GM23338 (cell line): ENCODE measurements around the gene VCL. TPM values are rescaled to one million over a fixed set of nuclear protein-coding genes. Genes with fewer than 3 reads are reported as not detected.
A peak's percentile ranks its signal among the peaks of the same experiment; 100 is the strongest.

Experiments used
- ATAC-seq: fragments of 200-7000 bp; cut with Tn5 transposase; 3 replicates; pipeline ENCODE4 v1.9.1; 2020
- DNase-seq: peaks from one replicate; pipeline ENCODE4 v3.0.0-alpha.2; 2015; ENCODE audit warnings: low spot score
- H2AFZ ChIP-seq: fragments of 200-600 bp; sonication (generic); 2 replicates; pipeline ENCODE4 v1.8.0; 2016; ENCODE audit warnings: antibody characterized with exemption, mild to moderate bottlenecking, moderate library complexity
- H3F3A ChIP-seq: fragments of 200-600 bp; sonication (generic); replicated peaks from 2 replicates; pipeline ENCODE4 v1.8.0; 2017; ENCODE audit warnings: antibody characterized with exemption, mixed run types, low read depth
- H3K27ac ChIP-seq: fragments of 200-600 bp; sonication (generic); 2 replicates; pipeline ENCODE4 v1.6.1; 2016; ENCODE audit warnings: low read depth
- H3K27me3 ChIP-seq: fragments of 200-600 bp; sonication (generic); 2 replicates; pipeline ENCODE4 v1.8.0; 2016; ENCODE audit warnings: mild to moderate bottlenecking, mixed run types, moderate library complexity; ENCODE audit not compliant: insufficient read depth
- H3K36me3 ChIP-seq: fragments of 200-600 bp; sonication (generic); 2 replicates; pipeline ENCODE4 v1.8.0; 2016; ENCODE audit warnings: mild to moderate bottlenecking; ENCODE audit not compliant: insufficient read depth
- H3K4me1 ChIP-seq: fragments of 200-600 bp; sonication (generic); 2 replicates; pipeline ENCODE4 v1.8.0; 2016; ENCODE audit warnings: mild to moderate bottlenecking, moderate library complexity; ENCODE audit not compliant: insufficient read depth
- H3K4me2 ChIP-seq: fragments of 200-600 bp; sonication (generic); 2 replicates; pipeline ENCODE4 v1.7.1; 2017; ENCODE audit warnings: mixed run types
- H3K4me3 ChIP-seq: fragments of 200-600 bp; sonication (generic); 2 replicates; pipeline ENCODE4 v1.6.1; 2016; ENCODE audit warnings: mixed run types
- H3K79me2 ChIP-seq: fragments of 200-600 bp; sonication (generic); replicated peaks from 2 replicates; pipeline ENCODE4 v1.8.0; 2017; ENCODE audit warnings: mild to moderate bottlenecking; ENCODE audit not compliant: insufficient read depth
- H3K9me2 ChIP-seq: fragments of 200-600 bp; sonication (generic); 2 replicates; pipeline ENCODE4 v1.8.0; 2017; ENCODE audit not compliant: insufficient read depth
- H4K20me1 ChIP-seq: fragments of 200-600 bp; sonication (generic); replicated peaks from 2 replicates; pipeline ENCODE4 v1.8.0; 2017; ENCODE audit warnings: mild to moderate bottlenecking; ENCODE audit not compliant: insufficient read depth
- H3K27ac Mint-ChIP-seq: 2 replicates; pipeline ENCODE4 v1.8.0; 2020; ENCODE audit warnings: inconsistent platforms, mild to moderate bottlenecking, moderate library complexity, mixed read lengths
- H3K27me3 Mint-ChIP-seq: 3 replicates; pipeline ENCODE4 v1.8.0; 2022; ENCODE audit warnings: low read depth, mild to moderate bottlenecking, moderate library complexity, mixed read lengths, inconsistent platforms; ENCODE audit not compliant: insufficient read depth, poor library complexity
- H3K36me3 Mint-ChIP-seq: 3 replicates; pipeline ENCODE4 v1.8.0; 2021; ENCODE audit warnings: low read depth, mild to moderate bottlenecking, inconsistent platforms, moderate library complexity, mixed read lengths
- H3K4me1 Mint-ChIP-seq: 3 replicates; pipeline ENCODE4 v1.8.0; 2020; ENCODE audit warnings: mild to moderate bottlenecking, inconsistent platforms, mixed read lengths
- H3K4me3 Mint-ChIP-seq: 3 replicates; pipeline ENCODE4 v1.8.0; 2021; ENCODE audit warnings: moderate library complexity, mild to moderate bottlenecking, inconsistent platforms, mixed read lengths
- H3K9me3 Mint-ChIP-seq: 3 replicates; pipeline ENCODE4 v1.8.0; 2020; ENCODE audit warnings: moderate library complexity, mild to moderate bottlenecking, inconsistent platforms, mixed read lengths
- CREB1 ChIP-seq: fragments of 250-450 bp; sonication (Bioruptor Pico); IDR thresholded peaks from 2 replicates; pipeline ENCODE4 v1.5.0; 2020; ENCODE audit warnings: low read depth, mild to moderate bottlenecking, moderate library complexity
- ETS1 ChIP-seq: IDR thresholded peaks from 2 replicates; pipeline ENCODE4 v1.6.1; 2016; ENCODE audit warnings: antibody characterized with exemption
- EZH2 ChIP-seq: fragments of 200-600 bp; sonication (generic); IDR thresholded peaks from one replicate; pipeline ENCODE4 v1.8.0; 2017; ENCODE audit warnings: antibody characterized with exemption, mild to moderate bottlenecking, low read depth; ENCODE audit not compliant: unreplicated experiment
- EZH2phosphoT487 ChIP-seq: fragments of 200-600 bp; sonication (generic); IDR thresholded peaks from one replicate; pipeline ENCODE4 v1.8.1; 2018; ENCODE audit warnings: antibody characterized with exemption; ENCODE audit not compliant: unreplicated experiment
- POLR2AphosphoS5 ChIP-seq: IDR thresholded peaks from 2 replicates; pipeline ENCODE4 v1.6.1; 2016; ENCODE audit warnings: antibody characterized with exemption, low read depth
- STAT1 ChIP-seq: IDR thresholded peaks from one replicate; pipeline ENCODE4 v1.6.1; 2016; ENCODE audit warnings: antibody characterized with exemption; ENCODE audit not compliant: unreplicated experiment
- ZNF331 ChIP-seq: fragments of 250-450 bp; sonication (Bioruptor Pico); IDR thresholded peaks from 2 replicates; pipeline ENCODE4 v1.5.0; 2020; ENCODE audit warnings: low read depth, mild to moderate bottlenecking, moderate library complexity
- polyA plus RNA-seq: library from polyadenylated mRNA; unstranded; fragments of >200 nt; fragmentation: Nextera tagmentation; extraction: Ambion mirVana; gene quantifications from 2 replicates; pipeline ENCODE4 v1.2.1, GENCODE V29; 2016
- total RNA-seq: library from RNA; depleted of rRNA; stranded (reverse); fragments of >200 nt; shearing (Covaris generic); gene quantifications from 2 replicates; pipeline ENCODE4 v1.2.3, GENCODE V29; 2014
- TF ChIP-seq, protein P1 (sequence below): fragments of 250-450 bp; sonication (Bioruptor Pico); IDR thresholded peaks from 2 replicates; pipeline ENCODE4 v1.5.0; 2020; ENCODE audit warnings: mild to moderate bottlenecking, moderate library complexity

VCL gene
- total and polyA plus RNA-seq, 2 experiments from 2014 or later = 60.7 to 254 TPM

DNA sequence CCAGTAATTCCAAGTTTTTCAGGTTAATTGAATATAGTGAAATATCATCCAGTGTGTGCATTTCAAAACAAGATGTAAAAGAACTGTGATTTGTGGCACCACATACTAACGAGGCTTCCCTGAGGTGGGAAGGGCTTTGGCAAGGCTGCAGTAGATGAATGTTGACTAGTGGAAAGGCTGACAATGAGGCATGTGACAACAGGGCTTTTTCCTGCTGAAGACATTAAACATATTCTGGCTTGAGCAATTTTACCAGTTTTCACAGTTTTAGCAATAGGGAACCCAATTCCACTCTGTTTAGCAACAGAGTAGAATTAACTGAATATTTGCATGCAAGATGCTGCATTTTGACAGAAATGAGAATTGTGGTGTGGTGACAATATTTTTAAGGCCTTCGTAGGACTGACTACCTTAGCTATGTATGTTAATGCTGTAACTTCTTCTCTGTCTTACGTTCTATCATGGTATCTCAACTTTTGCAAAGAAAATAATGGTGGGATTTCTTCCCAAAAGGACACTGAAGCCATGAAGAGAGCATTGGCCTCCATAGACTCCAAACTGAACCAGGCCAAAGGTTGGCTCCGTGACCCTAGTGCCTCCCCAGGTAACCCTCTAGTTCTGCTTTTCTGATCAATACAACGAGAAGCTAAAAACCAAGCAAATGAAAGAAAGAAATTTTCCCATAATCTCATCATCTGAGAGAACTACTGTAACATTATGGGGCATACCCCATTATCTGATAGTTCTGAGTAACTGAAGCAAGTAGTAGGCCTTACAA is 84.2 kb downstream of the VCL start:
- H3K36me3 Mint-ChIP-seq = peaks cover 60% of the 10 kb centered on the region
- H3K36me3 ChIP-seq = peaks cover 12% of the 10 kb centered on the region; the same call in 1 of the 2 replicates

More for the DNA sequence above, 84.2 kb downstream of the VCL start:
- Histone ChIP-seq H2AFZ (no peak overlapping the region), H3K79me2 (peaks cover 31% of the 10 kb centered on the region), H4K20me1 (no peaks in the 10 kb centered on the region), H3K27ac (peak overlapping the region; percentile 5), H3K4me3 (no peak overlapping the region), H3F3A (0 out of 2 replicates have a peak, but pooled peaks cover 7% of the 10 kb centered on the region), H3K4me1 (peaks cover 39% of the 10 kb centered on the region), H3K9me2 (no peaks in the 10 kb centered on the region), H3K4me2 (no peak overlapping the region), H3K27me3 (no peaks in the 10 kb centered on the region)
- DNase-seq (no peak), ATAC-seq (no peak)
- no peak overlapping the region for H3K4me3 Mint-ChIP-seq
- peak overlapping the region; percentile 65 for H3K27ac Mint-ChIP-seq
- peaks cover 3% of the 10 kb centered on the region for H3K27me3 Mint-ChIP-seq
- no peaks in the 10 kb centered on the region for H3K9me3 Mint-ChIP-seq
- peaks cover 40% of the 10 kb centered on the region for H3K4me1 Mint-ChIP-seq
- TF ChIP-seq ZNF331 (CRISPR knock-in tag) (no peak), POLR2AphosphoS5 (no peak), CREB1 (CRISPR knock-in tag) (no peak), EZH2 (no peak), STAT1 (no peak), ETS1 (no peak), EZH2phosphoT487 (no peak)
- TF ChIP-seq, protein P1, sequence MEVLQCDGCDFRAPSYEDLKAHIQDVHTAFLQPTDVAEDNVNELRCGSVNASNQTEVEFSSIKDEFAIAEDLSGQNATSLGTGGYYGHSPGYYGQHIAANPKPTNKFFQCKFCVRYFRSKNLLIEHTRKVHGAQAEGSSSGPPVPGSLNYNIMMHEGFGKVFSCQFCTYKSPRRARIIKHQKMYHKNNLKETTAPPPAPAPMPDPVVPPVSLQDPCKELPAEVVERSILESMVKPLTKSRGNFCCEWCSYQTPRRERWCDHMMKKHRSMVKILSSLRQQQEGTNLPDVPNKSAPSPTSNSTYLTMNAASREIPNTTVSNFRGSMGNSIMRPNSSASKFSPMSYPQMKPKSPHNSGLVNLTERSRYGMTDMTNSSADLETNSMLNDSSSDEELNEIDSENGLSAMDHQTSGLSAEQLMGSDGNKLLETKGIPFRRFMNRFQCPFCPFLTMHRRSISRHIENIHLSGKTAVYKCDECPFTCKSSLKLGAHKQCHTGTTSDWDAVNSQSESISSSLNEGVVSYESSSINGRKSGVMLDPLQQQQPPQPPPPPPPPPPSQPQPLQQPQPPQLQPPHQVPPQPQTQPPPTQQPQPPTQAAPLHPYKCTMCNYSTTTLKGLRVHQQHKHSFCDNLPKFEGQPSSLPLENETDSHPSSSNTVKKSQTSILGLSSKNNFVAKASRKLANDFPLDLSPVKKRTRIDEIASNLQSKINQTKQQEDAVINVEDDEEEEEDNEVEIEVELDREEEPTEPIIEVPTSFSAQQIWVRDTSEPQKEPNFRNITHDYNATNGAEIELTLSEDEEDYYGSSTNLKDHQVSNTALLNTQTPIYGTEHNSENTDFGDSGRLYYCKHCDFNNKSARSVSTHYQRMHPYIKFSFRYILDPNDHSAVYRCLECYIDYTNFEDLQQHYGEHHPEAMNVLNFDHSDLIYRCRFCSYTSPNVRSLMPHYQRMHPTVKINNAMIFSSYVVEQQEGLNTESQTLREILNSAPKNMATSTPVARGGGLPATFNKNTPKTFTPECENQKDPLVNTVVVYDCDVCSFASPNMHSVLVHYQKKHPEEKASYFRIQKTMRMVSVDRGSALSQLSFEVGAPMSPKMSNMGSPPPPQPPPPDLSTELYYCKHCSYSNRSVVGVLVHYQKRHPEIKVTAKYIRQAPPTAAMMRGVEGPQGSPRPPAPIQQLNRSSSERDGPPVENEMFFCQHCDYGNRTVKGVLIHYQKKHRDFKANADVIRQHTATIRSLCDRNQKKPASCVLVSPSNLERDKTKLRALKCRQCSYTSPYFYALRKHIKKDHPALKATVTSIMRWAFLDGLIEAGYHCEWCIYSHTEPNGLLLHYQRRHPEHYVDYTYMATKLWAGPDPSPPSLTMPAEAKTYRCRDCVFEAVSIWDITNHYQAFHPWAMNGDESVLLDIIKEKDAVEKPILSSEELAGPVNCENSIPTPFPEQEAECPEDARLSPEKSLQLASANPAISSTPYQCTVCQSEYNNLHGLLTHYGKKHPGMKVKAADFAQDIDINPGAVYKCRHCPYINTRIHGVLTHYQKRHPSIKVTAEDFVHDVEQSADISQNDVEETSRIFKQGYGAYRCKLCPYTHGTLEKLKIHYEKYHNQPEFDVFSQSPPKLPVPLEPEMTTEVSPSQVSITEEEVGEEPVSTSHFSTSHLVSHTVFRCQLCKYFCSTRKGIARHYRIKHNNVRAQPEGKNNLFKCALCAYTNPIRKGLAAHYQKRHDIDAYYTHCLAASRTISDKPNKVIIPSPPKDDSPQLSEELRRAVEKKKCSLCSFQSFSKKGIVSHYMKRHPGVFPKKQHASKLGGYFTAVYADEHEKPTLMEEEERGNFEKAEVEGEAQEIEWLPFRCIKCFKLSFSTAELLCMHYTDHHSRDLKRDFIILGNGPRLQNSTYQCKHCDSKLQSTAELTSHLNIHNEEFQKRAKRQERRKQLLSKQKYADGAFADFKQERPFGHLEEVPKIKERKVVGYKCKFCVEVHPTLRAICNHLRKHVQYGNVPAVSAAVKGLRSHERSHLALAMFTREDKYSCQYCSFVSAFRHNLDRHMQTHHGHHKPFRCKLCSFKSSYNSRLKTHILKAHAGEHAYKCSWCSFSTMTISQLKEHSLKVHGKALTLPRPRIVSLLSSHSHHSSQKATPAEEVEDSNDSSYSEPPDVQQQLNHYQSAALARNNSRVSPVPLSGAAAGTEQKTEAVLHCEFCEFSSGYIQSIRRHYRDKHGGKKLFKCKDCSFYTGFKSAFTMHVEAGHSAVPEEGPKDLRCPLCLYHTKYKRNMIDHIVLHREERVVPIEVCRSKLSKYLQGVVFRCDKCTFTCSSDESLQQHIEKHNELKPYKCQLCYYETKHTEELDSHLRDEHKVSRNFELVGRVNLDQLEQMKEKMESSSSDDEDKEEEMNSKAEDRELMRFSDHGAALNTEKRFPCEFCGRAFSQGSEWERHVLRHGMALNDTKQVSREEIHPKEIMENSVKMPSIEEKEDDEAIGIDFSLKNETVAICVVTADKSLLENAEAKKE = no peak
